Body of pancreas (tissue), 4 donors: ENCODE data around the gene HYI.

Source experiments
- POLR2A ChIP-seq, 3 donors: fragments of 450-650 bp; IDR thresholded peaks; one replicate each; pipeline ENCODE4 v1.6.1; 2016; ENCODE audit warnings: antibody characterized with exemption in 3 of 3, mild to moderate bottlenecking in 2 of 3
- TF ChIP-seq, protein P1 (sequence below), 7 experiments: fragments of 450-650 bp in 4 of 7; fragments of 200-600 bp in 3 of 7; sonication (generic) in 3 of 7; IDR thresholded peaks; one replicate each; pipeline ENCODE4 v1.5.1; 2016 to 2019; ENCODE audit warnings: antibody characterized with exemption in 7 of 7

DNA sequence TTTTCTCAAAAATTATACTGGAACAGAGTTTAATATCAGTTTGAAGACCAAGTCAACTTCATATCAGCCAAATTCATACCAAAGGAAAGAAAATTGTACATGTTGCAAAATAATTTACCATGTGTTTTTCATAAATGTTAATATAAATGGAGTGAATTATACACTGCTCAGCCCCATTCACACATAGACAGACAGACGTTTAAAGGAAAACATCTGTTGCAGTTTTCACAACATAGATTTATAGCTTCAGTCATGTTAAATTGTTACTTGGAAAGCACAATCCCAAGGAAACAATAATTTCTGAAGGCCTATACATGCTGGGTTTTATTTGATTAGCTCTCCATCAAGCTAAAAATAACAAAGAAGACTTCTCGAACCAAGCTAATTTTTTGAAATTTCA lies 27.8 kb upstream of the HYI start:
- no peak for TF ChIP-seq POLR2A (IDR thresholded peaks at IDR 0.05)
- TF ChIP-seq, protein P1, sequence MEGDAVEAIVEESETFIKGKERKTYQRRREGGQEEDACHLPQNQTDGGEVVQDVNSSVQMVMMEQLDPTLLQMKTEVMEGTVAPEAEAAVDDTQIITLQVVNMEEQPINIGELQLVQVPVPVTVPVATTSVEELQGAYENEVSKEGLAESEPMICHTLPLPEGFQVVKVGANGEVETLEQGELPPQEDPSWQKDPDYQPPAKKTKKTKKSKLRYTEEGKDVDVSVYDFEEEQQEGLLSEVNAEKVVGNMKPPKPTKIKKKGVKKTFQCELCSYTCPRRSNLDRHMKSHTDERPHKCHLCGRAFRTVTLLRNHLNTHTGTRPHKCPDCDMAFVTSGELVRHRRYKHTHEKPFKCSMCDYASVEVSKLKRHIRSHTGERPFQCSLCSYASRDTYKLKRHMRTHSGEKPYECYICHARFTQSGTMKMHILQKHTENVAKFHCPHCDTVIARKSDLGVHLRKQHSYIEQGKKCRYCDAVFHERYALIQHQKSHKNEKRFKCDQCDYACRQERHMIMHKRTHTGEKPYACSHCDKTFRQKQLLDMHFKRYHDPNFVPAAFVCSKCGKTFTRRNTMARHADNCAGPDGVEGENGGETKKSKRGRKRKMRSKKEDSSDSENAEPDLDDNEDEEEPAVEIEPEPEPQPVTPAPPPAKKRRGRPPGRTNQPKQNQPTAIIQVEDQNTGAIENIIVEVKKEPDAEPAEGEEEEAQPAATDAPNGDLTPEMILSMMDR (IDR thresholded peaks at IDR 0.05), result no peak
